Heart right ventricle (tissue), 16 donors: ENCODE results near the gene DLG5. TPM values are rescaled to one million over a fixed set of nuclear protein-coding genes. Genes with fewer than 3 reads are reported as not detected.

Source experiments
- ATAC-seq, 8 donors: fragments of 200-7000 bp; cut with Tn5 transposase; one replicate each; pipeline ENCODE4 v1.9.1; 2020; ENCODE audit warnings: mild to moderate bottlenecking in 8 of 8, moderate library complexity in 8 of 8, moderate number of reproducible peaks in 1 of 8
- DNase-seq, 2 donors: peaks; one replicate each; pipeline ENCODE4 v3.0.0-alpha.2; 2020
- H3K27ac ChIP-seq, 10 donors: fragments of 200-600 bp; sonication (generic) in 2 of 10; one replicate each; pipeline versions ENCODE4 v1.5.0 to v1.8.0; 2020 to 2022; ENCODE audit warnings: mild to moderate bottlenecking in 3 of 10
- H3K27me3 ChIP-seq, 7 donors: fragments of 200-600 bp; one replicate each; pipeline ENCODE4 v1.8.0; 2021 to 2022; ENCODE audit warnings: mild to moderate bottlenecking in 2 of 7
- H3K36me3 ChIP-seq, 9 donors: fragments of 200-600 bp; sonication (generic) in 1 of 9; one replicate each; pipeline versions ENCODE4 v1.5.0 to v1.8.0; 2020 to 2022; ENCODE audit warnings: mild to moderate bottlenecking in 2 of 9
- H3K4me1 ChIP-seq, 9 donors: fragments of 200-600 bp; sonication (generic) in 1 of 9; one replicate each; pipeline versions ENCODE4 v1.5.0 to v1.8.0; 2020 to 2022; ENCODE audit warnings: mild to moderate bottlenecking in 4 of 9
- H3K4me3 ChIP-seq, 10 donors: fragments of 200-600 bp; sonication (generic) in 2 of 10; one replicate each; pipeline versions ENCODE4 v1.5.0 to v1.8.0; 2020 to 2022; ENCODE audit warnings: mild to moderate bottlenecking in 7 of 10, moderate library complexity in 2 of 10
- H3K9me3 ChIP-seq, 11 donors: fragments of 200-600 bp in 10 of 11; sonication (generic) in 2 of 11; one replicate each; pipeline versions ENCODE4 v1.5.0 to v1.8.0; 2013 to 2022; ENCODE audit warnings: mild to moderate bottlenecking in 2 of 11, control low read depth in 1 of 11, moderate library complexity in 1 of 11
- WGBS, 2 donors: extraction: QIAGEN DNeasy Blood & Tissue Kit; methylation state at CpG; one replicate each; pipeline ENCODE4 v1.1.7; 2013; ENCODE audit warnings: inconsistent platforms in 1 of 2; 5-methylcytosine and 5-hydroxymethylcytosine counted together
- intact Hi-C, 10 donors: fragments of 100-400 bp; cut with DNase I; formaldehyde crosslinking; loops; one replicate each; pipeline versions ENCODE4 v1.11.1 to v1.14.2; 2022
- polyA plus RNA-seq, 2 donors: library from polyadenylated mRNA; stranded (reverse); fragments of 200-250 nt; gene quantifications; one replicate each; pipeline ENCODE4 v1.2.3, GENCODE V29; 2013
- total RNA-seq, 10 donors: library from RNA; stranded (reverse); fragmentation: NEBNext Ultra II Directional in 3 of 10; extraction: Animal tissue kit (Norgen Biotek cat#: 25700) in 3 of 10; gene quantifications; one replicate each; pipeline versions ENCODE4 v1.2.1 to v1.2.4, GENCODE V29; 2021 to 2023
- TF ChIP-seq, protein P1 (sequence below), 9 donors: fragments of 200-600 bp; sonication (generic) in 2 of 9; IDR thresholded peaks; one replicate each; pipeline versions ENCODE4 v1.5.0 to v1.8.0; 2021 to 2022; ENCODE audit warnings: antibody characterized with exemption in 9 of 9, mild to moderate bottlenecking in 5 of 9, moderate library complexity in 1 of 9
- donor health status: Arrhythmogenic right ventricular cardiomyopathy.
- donor health status: ischemic (EF 13 %, LVEDD 7.1; RV severe dilation, severe dysfunction).
- donor health status: healthy with polysubstance abuse.
- donor health status: DM: no; HTN: yes; CAD: no.
- donor health status: DM: no; HTN: no; CAD: no.
- donor health status: ischemic (EF 25% LVEDD 6.9; RV normal size, moderate dysfunction).
- donor health status: ischemic (EF 25% LVEDD 5.7; RV mildly dilated, moderate dysfunction).
- donor health status: healthy.
- donor health status: DM: yes; HTN: yes; CAD: no.
- donor health status: Ischemic cardiomyopathy.
- donor health status: ischemic (EF 35%, LVEDD 5.7; RV mildly dilated, moderate dysfunction).
- donor health status: nonischemic (EF 11% LVEDD 7.7; RV severe dilation, severe dysfunction).
- donor health status: DM: yes; HTN: yes; CAD: no.
- donor health status: PGD.
- donor health status: ischemic (EF 29% LVEDD 5.4; RV normal size, mild dysfunction).
- donor health status: nonischemic (EF 23%, LVEDD 6.1; RV moderate dilation, normal function).

DLG5 gene
- total and polyA plus RNA-seq, 12 donors, result 5.0 to 14.1 (median 10.8) TPM

GRCh38 chr10:77867124-77867719 lies 59.3 kb downstream of the DLG5 start:
- no peaks in the 10 kb centered on the region for H3K9me3 ChIP-seq
- H3K4me1 ChIP-seq, result peaks cover 0 to 4% (median 0%) of the 10 kb centered on the region in 9 donors
- no peaks in the 10 kb centered on the region for H3K27me3 ChIP-seq
- no peak for DNase-seq
- TF ChIP-seq, protein P1, sequence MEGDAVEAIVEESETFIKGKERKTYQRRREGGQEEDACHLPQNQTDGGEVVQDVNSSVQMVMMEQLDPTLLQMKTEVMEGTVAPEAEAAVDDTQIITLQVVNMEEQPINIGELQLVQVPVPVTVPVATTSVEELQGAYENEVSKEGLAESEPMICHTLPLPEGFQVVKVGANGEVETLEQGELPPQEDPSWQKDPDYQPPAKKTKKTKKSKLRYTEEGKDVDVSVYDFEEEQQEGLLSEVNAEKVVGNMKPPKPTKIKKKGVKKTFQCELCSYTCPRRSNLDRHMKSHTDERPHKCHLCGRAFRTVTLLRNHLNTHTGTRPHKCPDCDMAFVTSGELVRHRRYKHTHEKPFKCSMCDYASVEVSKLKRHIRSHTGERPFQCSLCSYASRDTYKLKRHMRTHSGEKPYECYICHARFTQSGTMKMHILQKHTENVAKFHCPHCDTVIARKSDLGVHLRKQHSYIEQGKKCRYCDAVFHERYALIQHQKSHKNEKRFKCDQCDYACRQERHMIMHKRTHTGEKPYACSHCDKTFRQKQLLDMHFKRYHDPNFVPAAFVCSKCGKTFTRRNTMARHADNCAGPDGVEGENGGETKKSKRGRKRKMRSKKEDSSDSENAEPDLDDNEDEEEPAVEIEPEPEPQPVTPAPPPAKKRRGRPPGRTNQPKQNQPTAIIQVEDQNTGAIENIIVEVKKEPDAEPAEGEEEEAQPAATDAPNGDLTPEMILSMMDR (IDR thresholded peaks at IDR 0.05), result no peak
- no peak for ATAC-seq
- intact Hi-C loops, result no loop called here
- WGBS, 2 donors, result 76 to 80% methylated on average over 6 of the region's 6 CpGs
- no peak overlapping the region for H3K4me3 ChIP-seq
- H3K27ac ChIP-seq, result no peak overlapping the region
- H3K36me3 ChIP-seq, result peaks cover 0 to 33% (median 0%) of the 10 kb centered on the region in 9 donors

- H3K27me3 ChIP-seq, result no peaks in the 10 kb centered on the region
- TF ChIP-seq, protein P1 (IDR thresholded peaks at IDR 0.05), result no peak
- H3K27ac ChIP-seq, result no peak overlapping the region
- intact Hi-C loops, result no loop called here
- 87 to 93% methylated on average over 3 of the region's 3 CpGs for WGBS, 2 donors
- H3K4me1 ChIP-seq, result no peaks in the 10 kb centered on the region
- ATAC-seq (no peak), DNase-seq (no peak)
- peaks cover 0 to 33% (median 0%) of the 10 kb centered on the region in 9 donors for H3K36me3 ChIP-seq
- no peak overlapping the region for H3K4me3 ChIP-seq
- H3K9me3 ChIP-seq, result no peaks in the 10 kb centered on the region
Measured at GRCh38 chr10:77866598-77866997, 60.0 kb downstream of the DLG5 start.

- TF ChIP-seq, protein P1 (IDR thresholded peaks at IDR 0.05), result no peak
- Histone ChIP-seq H3K9me3 (no peaks in the 10 kb centered on the region), H3K4me1 (no peaks in the 10 kb centered on the region), H3K27ac (no peak overlapping the region), H3K36me3 (peaks cover 0 to 33% (median 0%) of the 10 kb centered on the region in 9 donors), H3K4me3 (no peak overlapping the region), H3K27me3 (no peaks in the 10 kb centered on the region)
- intact Hi-C loops, result no loop called here
- DNase-seq (no peak), ATAC-seq (no peak)
- 68 to 70% methylated on average over 17 of the region's 17 CpGs for WGBS, 2 donors
Measured at GRCh38 chr10:77865580-77866324, 60.8 kb downstream of the DLG5 start.

DNA sequence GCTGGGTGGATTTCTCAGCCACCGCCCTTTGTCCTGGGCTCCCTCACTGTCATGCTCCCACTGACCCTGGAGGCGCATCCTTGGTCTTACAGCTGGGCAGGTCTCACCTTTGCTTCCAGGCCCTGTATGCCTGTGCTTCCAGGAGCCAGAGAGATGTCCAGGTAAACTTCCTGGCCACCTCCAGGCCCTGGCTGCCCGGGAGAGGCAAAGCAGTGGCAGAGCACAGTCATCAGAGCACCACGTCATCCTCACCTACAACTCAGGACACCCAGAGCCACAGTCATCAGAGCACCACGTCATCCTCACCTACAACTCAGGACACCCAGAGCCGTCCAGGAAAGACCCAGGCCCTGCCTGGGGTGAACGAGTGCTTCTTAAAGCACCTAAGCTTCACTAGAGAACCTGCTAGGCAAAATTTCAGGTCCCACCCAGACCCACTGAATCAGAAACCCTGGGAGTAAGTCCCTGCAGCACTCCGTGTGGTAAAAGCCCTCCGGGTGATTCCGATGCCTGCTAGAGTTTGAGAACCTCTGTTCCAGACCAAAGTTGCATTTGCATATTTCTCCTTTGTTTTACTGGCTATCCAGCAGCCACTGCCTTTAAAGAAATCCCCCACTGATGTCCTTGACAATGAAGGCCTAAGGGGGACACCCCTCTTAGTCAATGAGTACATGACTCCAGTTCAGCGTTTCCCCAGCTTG lies 62.3 kb downstream of the DLG5 start:
- no peaks in the 10 kb centered on the region for H3K9me3 ChIP-seq
- peak in 1 of 8 donors; percentile 35 for ATAC-seq
- TF ChIP-seq, protein P1 (IDR thresholded peaks at IDR 0.05), result no peak
- intact Hi-C loops, result no loop called here
- H3K4me3 ChIP-seq, result no peak overlapping the region
- H3K36me3 ChIP-seq, result peaks cover 0 to 33% (median 0%) of the 10 kb centered on the region in 9 donors
- no peaks in the 10 kb centered on the region for H3K4me1 ChIP-seq
- H3K27ac ChIP-seq, result no peak overlapping the region
- WGBS, 2 donors, result 95% methylated on average over 11 of the region's 11 CpGs
- DNase-seq, result no peak
- H3K27me3 ChIP-seq, result no peaks in the 10 kb centered on the region
